ENCODE results near the gene JADE2. TPM values are rescaled to one million over a fixed set of nuclear protein-coding genes. Genes with fewer than 3 reads are reported as not detected.
"Not testable (repeated sequence)": the region's sequence is repeated elsewhere in the genome, so short reads cannot be mapped to it uniquely, and the experiment has no call there.

Gene JADE2
- total RNA-seq, 2 donors from 2014 or later = 24.1 to 33.3 TPM

DNA sequence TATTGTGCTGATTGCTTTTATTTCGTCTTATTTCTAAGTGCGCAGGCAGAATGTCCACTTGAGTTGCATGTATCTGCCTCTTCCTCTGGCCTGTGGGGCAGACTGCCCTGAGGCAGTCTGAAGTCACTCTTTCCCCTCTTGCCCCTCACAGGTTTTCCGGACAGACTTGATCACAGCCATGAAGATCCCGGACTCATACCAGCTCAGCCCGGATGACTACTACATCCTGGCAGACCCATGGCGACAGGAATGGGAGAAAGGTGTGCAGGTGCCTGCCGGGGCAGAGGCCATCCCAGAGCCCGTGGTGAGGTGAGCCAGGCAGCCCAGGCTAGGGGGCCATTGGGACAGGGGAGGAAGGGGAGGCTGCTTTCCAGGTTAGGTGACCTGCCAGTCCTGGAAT, 26.4 kb downstream of the JADE2 start:
- Histone ChIP-seq H3K9ac (ENCODE audit: low read depth in 2 of 2, low read length in 2 of 2) (no peak overlapping the region), H3K27ac (no peak overlapping the region), H3K9me3 (no peaks in the 10 kb centered on the region), H3K4me1 (peaks cover 19% of the 10 kb centered on the region), H3K27me3 (no peaks in the 10 kb centered on the region), H3K36me3 (no peaks in the 10 kb centered on the region), H3K4me3 (no peak overlapping the region)
- TF ChIP-seq CTCF (IDR thresholded peaks at IDR 0.05) = no peak
- intact Hi-C loops (cut with DNase I) = no loop called here
- DNase-seq = no peak

DNA sequence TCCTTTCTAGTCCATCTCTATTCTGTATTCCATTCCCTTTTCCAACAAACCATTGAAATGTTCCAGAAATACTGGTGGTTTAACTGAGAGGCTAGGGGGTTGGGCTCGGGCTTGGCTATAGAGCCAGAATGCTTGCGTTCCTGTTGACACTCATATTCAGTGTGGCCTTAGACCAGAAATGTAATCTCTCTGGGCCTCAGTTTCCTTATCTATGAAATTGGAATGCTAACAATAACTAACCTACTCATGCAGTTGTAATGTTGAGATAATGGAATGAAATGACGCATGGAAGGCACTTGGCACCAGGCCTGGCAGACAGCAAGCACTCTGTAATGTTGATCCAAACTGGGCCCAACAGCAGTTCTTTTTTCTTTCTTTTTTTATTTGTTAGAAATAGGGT, 26.8 kb downstream of the JADE2 start:
- no peak overlapping the region for H3K9ac ChIP-seq (ENCODE audit: low read depth in 2 of 2, low read length in 2 of 2)
- DNase-seq = no peak
- H3K4me3 ChIP-seq = no peak overlapping the region
- no peaks in the 10 kb centered on the region for H3K36me3 ChIP-seq
- H3K4me1 ChIP-seq = peaks cover 19% of the 10 kb centered on the region
- no peaks in the 10 kb centered on the region for H3K27me3 ChIP-seq
- H3K9me3 ChIP-seq = no peaks in the 10 kb centered on the region
- no peak overlapping the region for H3K27ac ChIP-seq
- no peak for TF ChIP-seq CTCF (IDR thresholded peaks at IDR 0.05)
- intact Hi-C loops (cut with DNase I) = no loop called here

DNA sequence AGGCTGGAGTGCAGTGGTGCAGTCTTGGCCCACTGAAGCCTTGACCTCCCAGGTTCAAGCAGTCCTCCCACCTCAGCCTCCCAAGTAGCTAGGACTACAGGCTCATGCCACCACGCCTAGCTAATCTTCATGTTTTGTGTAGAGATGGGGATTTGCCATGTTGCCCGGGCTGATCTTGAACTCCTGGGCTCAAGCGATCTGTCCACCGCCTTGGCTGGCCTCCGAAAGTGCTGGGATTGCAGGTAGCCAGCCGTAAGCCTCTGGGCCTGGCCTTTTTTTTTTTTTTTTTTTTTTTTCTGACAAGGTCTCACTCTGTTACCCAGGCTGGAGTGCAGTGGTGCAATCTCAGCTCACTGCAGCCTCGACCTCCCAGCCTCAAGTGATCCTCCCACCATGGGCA, 27.2 kb downstream of the JADE2 start:
- H3K4me3 ChIP-seq; H3K36me3 ChIP-seq; H3K9me3 ChIP-seq; intact Hi-C loops (cut with DNase I); H3K9ac ChIP-seq (ENCODE audit: low read depth in 2 of 2, low read length in 2 of 2); H3K27ac ChIP-seq; DNase-seq; H3K27me3 ChIP-seq: not testable (repeated sequence)
- peaks cover 19% of the 10 kb centered on the region for H3K4me1 ChIP-seq

GRCh38 chr5:134553821-134554267, 28.4 kb downstream of the JADE2 start:
- no peak for DNase-seq
- Histone ChIP-seq H3K27me3 (no peaks in the 10 kb centered on the region), H3K9ac (ENCODE audit: low read depth in 2 of 2, low read length in 2 of 2) (no peak overlapping the region), H3K4me1 (peaks cover 19% of the 10 kb centered on the region), H3K27ac (no peak overlapping the region), H3K36me3 (no peaks in the 10 kb centered on the region), H3K4me3 (no peak overlapping the region), H3K9me3 (no peaks in the 10 kb centered on the region)
- intact Hi-C loops (cut with DNase I) = no loop called here
- no peak for TF ChIP-seq CTCF (IDR thresholded peaks at IDR 0.05)

DNA sequence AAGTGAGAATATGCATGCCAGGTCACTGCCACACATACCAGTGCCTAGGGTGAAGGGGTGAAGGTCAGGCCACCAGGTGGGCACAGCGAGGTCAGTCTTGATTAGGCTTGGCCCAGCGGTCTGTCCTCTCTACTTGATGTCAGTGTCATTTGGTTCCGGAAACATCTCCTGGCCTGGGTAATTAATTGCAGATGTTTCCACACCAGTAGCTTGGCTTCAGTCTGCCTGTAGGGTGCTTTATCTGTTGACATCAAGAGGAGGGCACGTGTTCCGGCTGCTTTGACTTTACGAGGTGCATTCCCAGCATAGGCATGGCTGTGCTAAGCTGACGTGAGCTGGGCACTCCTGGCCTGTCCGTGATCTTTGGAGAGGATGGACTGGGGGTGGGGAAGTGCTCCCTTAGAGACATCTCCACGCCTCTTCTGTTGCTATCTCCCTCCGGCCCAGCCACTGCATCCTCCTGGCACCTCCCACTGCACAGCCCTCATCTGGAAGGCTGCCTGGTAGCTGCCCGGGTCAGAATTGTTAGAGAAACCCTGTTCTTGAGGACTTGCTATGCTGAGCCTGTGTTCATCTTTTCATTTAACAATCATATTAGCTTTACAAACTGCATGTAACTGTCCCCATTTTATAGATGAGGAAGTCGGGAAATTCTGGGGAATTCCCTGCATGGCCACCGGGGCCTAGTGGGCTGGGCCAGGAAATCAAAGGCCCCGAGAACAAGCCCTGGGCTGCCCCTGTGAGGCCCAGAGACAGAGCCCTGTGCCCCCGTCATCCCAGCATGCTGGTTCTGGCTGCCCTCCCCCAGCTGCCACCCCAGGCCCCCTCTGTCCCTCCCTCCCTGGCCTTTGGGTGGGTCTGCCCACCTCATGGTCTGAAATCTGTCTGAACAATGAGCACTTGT, 29.1 kb downstream of the JADE2 start:
- TF ChIP-seq CTCF (IDR thresholded peaks at IDR 0.05) = no peak
- Histone ChIP-seq H3K4me1 (peaks cover 19% of the 10 kb centered on the region), H3K36me3 (no peaks in the 10 kb centered on the region), H3K9ac (ENCODE audit: low read depth in 2 of 2, low read length in 2 of 2) (no peak overlapping the region), H3K9me3 (no peaks in the 10 kb centered on the region), H3K27ac (peak overlapping the region; percentile 34), H3K27me3 (no peaks in the 10 kb centered on the region), H3K4me3 (no peak overlapping the region)
- intact Hi-C loops (cut with DNase I) = no loop called here
- DNase-seq = peak; percentile 61

GRCh38 chr5:134555223-134555889, 29.9 kb downstream of the JADE2 start:
- intact Hi-C loops (cut with DNase I) = no loop called here

More at GRCh38 chr5:134555223-134555889, 29.9 kb downstream of the JADE2 start:
- Histone ChIP-seq H3K4me3 (no peak overlapping the region), H3K9me3 (no peaks in the 10 kb centered on the region), H3K36me3 (no peaks in the 10 kb centered on the region), H3K9ac (ENCODE audit: low read depth in 2 of 2, low read length in 2 of 2) (no peak overlapping the region), H3K4me1 (peaks cover 19% of the 10 kb centered on the region), H3K27me3 (no peaks in the 10 kb centered on the region), H3K27ac (peak overlapping the region; percentile 34)
- no peak for TF ChIP-seq CTCF (IDR thresholded peaks at IDR 0.05)
- no peak for DNase-seq
